ENCODE data around the gene SLBP. TPM values are rescaled to one million over a fixed set of nuclear protein-coding genes. Genes with fewer than 3 reads are reported as not detected.

The SLBP gene
- total and polyA plus RNA-seq, 2 of the 8 experiments (the other 6 are each of a cell fraction or from before 2014, with no cell fraction given) = 44.1 to 49.0 TPM

GRCh38 chr4:1723131-1723801, 11.1 kb upstream of the SLBP start (continued):
- TF ChIP-seq CTCF (IDR thresholded peaks at IDR 0.05; ENCODE audit: control extremely low read depth in 1 of 3, insufficient read depth in 1 of 3, low read depth in 1 of 3, low read length in 3 of 3) = no peak

Data from H1 (cell line).